ENCODE measurements around the gene MNX1. TPM values are rescaled to one million over a fixed set of nuclear protein-coding genes. Genes with fewer than 3 reads are reported as not detected.

The MNX1 gene
- total RNA-seq, 1 experiment from 2014 or later: 0.28 TPM

DNA sequence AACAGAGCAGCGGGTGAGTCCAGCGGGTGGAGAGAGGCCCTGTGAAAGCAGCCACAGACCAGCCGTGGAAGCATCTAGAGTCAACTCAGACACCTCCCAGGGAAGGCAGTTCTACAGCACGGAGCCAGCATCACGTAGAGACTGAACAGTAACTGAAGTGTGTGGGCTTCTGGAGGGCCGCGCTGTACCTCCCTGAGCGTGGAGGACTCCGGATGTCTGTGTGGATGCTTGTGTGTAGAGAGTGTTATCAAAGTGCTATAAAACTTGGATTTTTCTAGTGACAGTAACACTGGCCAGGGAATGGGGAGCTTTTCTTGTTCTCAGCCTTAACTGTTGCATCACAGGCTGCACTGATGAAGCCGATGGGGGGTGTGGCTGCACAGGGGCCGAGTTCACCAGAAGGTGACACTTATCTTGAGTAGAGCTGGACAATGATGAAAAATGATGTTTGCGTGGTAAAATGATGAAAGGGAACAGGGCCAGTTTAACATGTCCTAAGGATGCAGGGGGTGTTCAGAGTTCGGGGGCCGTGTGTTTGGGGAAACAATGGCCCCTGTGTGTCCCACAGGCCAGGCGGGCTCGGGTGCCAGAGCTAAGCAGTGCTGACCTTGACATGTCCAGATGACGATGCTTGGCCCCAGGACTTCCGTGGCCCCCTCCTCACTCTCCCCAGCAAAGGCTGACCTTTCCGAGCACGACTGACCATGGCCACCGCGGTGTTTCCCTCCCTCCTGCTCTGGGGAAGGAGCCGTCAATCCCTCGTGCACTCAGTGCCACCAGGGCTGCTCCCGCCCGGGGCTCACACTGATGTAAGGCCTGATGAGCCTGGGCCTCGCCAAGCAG, 21.9 kb downstream of the MNX1 start:
- CTCF ChIA-PET: no interaction called here

DNA sequence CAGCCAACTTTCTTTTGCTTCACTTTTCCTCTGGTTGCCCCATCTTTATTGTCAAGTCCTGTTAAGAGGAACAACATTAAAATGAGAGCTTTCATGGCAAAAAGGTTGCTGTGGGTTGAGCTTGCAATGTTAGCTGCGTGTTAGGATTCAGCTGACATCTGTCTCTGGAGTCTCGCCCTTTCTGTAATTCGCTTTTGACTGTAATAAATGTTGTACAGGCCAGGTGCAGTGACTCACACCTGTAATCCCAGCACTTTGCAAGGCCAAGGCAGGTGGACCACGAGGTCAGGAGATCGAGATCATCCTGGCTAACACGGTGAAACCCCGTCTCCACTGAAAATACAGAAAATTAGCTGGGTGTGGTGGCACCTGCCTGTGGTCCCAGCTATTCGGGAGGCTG, 24.1 kb downstream of the MNX1 start:
- POLR2A ChIA-PET (ENCODE audit: unreplicated experiment): no interaction called here
- TF ChIP-seq EZH2 (IDR thresholded peaks at IDR 0.05; ENCODE audit: low read depth): no peak
- TF ChIP-seq CTCF (conservative IDR thresholded peaks at IDR 0.05): no peak
- BruUV-seq (replicated peaks): no TSS peak

More for the DNA sequence above, 21.9 kb downstream of the MNX1 start:
- Histone ChIP-seq H3K79me2 (ENCODE audit: low read depth) (no peaks in the 10 kb centered on the region), H3F3A (ENCODE audit: insufficient read depth, low read depth) (peaks cover 7% of the 10 kb centered on the region), H2AFZ (no peak overlapping the region), H3K4me2 (no peak overlapping the region), H3K27me3 (ENCODE audit: insufficient read depth, low read depth) (no peaks in the 10 kb centered on the region), H3K27ac (no peak overlapping the region), H4K20me1 (ENCODE audit: insufficient read depth) (no peaks in the 10 kb centered on the region), H3K9me3 (ENCODE audit: insufficient read depth, low read depth) (no peaks in the 10 kb centered on the region), H3K4me3 (no peak overlapping the region), H3K4me1 (replicated peaks; ENCODE audit: insufficient read depth) (no peaks in the 10 kb centered on the region), H3K36me3 (ENCODE audit: low read depth) (no peaks in the 10 kb centered on the region), H3K9me2 (ENCODE audit: insufficient read depth) (no peaks in the 10 kb centered on the region)
- intact Hi-C loops (cut with micrococcal nuclease; ENCODE audit: unreplicated experiment): no loop called here
- POLR2A ChIA-PET (ENCODE audit: unreplicated experiment): no interaction called here
- BruUV-seq (replicated peaks): no TSS peak
- DNase-seq: no peak
- TF ChIP-seq CTCF (conservative IDR thresholded peaks at IDR 0.05) (no peak), EZH2 (IDR thresholded peaks at IDR 0.05; ENCODE audit: low read depth) (no peak)

GRCh38 chr7:156985101-156985992, 25.1 kb downstream of the MNX1 start:
- intact Hi-C loops (cut with micrococcal nuclease; ENCODE audit: unreplicated experiment): no loop called here
- no peaks in the 10 kb centered on the region for H3K4me1 ChIP-seq (replicated peaks; ENCODE audit: insufficient read depth)
- no peak overlapping the region for H3K4me2 ChIP-seq
- H3K36me3 ChIP-seq (ENCODE audit: low read depth): no peaks in the 10 kb centered on the region
- H3K9me3 ChIP-seq (ENCODE audit: insufficient read depth, low read depth): no peaks in the 10 kb centered on the region
- H3K9me2 ChIP-seq (ENCODE audit: insufficient read depth): no peaks in the 10 kb centered on the region
- no peak overlapping the region for H3K4me3 ChIP-seq
- peaks cover 7% of the 10 kb centered on the region for H3F3A ChIP-seq (ENCODE audit: insufficient read depth, low read depth)
- no TSS peak for BruUV-seq (replicated peaks)
- CTCF ChIA-PET: no interaction called here
- no peak overlapping the region for H2AFZ ChIP-seq
- no peaks in the 10 kb centered on the region for H3K79me2 ChIP-seq (ENCODE audit: low read depth)
- DNase-seq: no peak
- POLR2A ChIA-PET (ENCODE audit: unreplicated experiment): interaction anchor here (0.5 kb wide), 1 partner anchor 329 kb away, joined by 4 read pairs; no protein-coding TSS in a partner anchor
- H4K20me1 ChIP-seq (ENCODE audit: insufficient read depth): no peaks in the 10 kb centered on the region
- H3K27ac ChIP-seq: no peak overlapping the region
- TF ChIP-seq EZH2 (IDR thresholded peaks at IDR 0.05; ENCODE audit: low read depth): no peak
- TF ChIP-seq CTCF (conservative IDR thresholded peaks at IDR 0.05): no peak
- H3K27me3 ChIP-seq (ENCODE audit: insufficient read depth, low read depth): no peaks in the 10 kb centered on the region

More for the DNA sequence above, 24.1 kb downstream of the MNX1 start:
- no peaks in the 10 kb centered on the region for H3K9me2 ChIP-seq (ENCODE audit: insufficient read depth)
- H3K27ac ChIP-seq: no peak overlapping the region
- H3F3A ChIP-seq (ENCODE audit: insufficient read depth, low read depth): peaks cover 7% of the 10 kb centered on the region
- no peaks in the 10 kb centered on the region for H4K20me1 ChIP-seq (ENCODE audit: insufficient read depth)
- intact Hi-C loops (cut with micrococcal nuclease; ENCODE audit: unreplicated experiment): no loop called here
- CTCF ChIA-PET: no interaction called here
- H2AFZ ChIP-seq: no peak overlapping the region
- no peaks in the 10 kb centered on the region for H3K79me2 ChIP-seq (ENCODE audit: low read depth)
- no peaks in the 10 kb centered on the region for H3K9me3 ChIP-seq (ENCODE audit: insufficient read depth, low read depth)
- H3K36me3 ChIP-seq (ENCODE audit: low read depth): no peaks in the 10 kb centered on the region
- H3K27me3 ChIP-seq (ENCODE audit: insufficient read depth, low read depth): no peaks in the 10 kb centered on the region
- no peak overlapping the region for H3K4me2 ChIP-seq
- no peak for DNase-seq
- no peaks in the 10 kb centered on the region for H3K4me1 ChIP-seq (replicated peaks; ENCODE audit: insufficient read depth)
- no peak overlapping the region for H3K4me3 ChIP-seq
